ENCODE results near the gene DAND5. TPM values are rescaled to one million over a fixed set of nuclear protein-coding genes. Genes with fewer than 3 reads are reported as not detected.

DAND5 gene
- total RNA-seq, 1 donor from 2014 or later = not detected

GRCh38 chr19:12953138-12953798 is 16.1 kb upstream of the DAND5 start:
- H3K9me3 Mint-ChIP-seq (ENCODE audit: unreplicated experiment) = no peaks in the 10 kb centered on the region
- no peaks in the 10 kb centered on the region for H3K9me3 ChIP-seq (ENCODE audit: insufficient read depth, low read depth, low read length)
- H3K27me3 ChIP-seq (ENCODE audit: insufficient read depth, low read length) = no peaks in the 10 kb centered on the region
- H3K4me3 ChIP-seq (ENCODE audit: insufficient read depth, low read depth, low read length) = no peak overlapping the region
- peak overlapping the region; percentile 41 for H3K27ac Mint-ChIP-seq (ENCODE audit: unreplicated experiment)
- peak overlapping the region; percentile 95 for H3K27ac ChIP-seq (ENCODE audit: low read depth, low read length)
- H4K20me1 ChIP-seq (ENCODE audit: insufficient read depth, low read length) = peaks cover 20% of the 10 kb centered on the region
- H3K27me3 Mint-ChIP-seq (ENCODE audit: low read depth, unreplicated experiment) = no peaks in the 10 kb centered on the region
- no peak overlapping the region for H3K4me3 Mint-ChIP-seq (ENCODE audit: unreplicated experiment)
- H3K36me3 ChIP-seq (ENCODE audit: insufficient read depth, low read length) = peaks cover 25% of the 10 kb centered on the region
- H2AFZ ChIP-seq (ENCODE audit: low read depth, low read length) = no peak overlapping the region
- H3K36me3 Mint-ChIP-seq (ENCODE audit: low read depth, unreplicated experiment) = peaks cover 8% of the 10 kb centered on the region
- DNase-seq (ENCODE audit: low read depth) (no peak), FAIRE-seq (no peak)
- H3K4me1 ChIP-seq (ENCODE audit: insufficient read depth, low read length) = peaks cover 29% of the 10 kb centered on the region
- H3K4me2 ChIP-seq (ENCODE audit: low read length) = peak overlapping the region; percentile 71
- peaks cover 67% of the 10 kb centered on the region for H3K79me2 ChIP-seq (ENCODE audit: insufficient read depth, low read length)
- peaks cover 16% of the 10 kb centered on the region for H3K4me1 Mint-ChIP-seq (ENCODE audit: low read depth, unreplicated experiment)
- H3K9ac ChIP-seq (ENCODE audit: low read length) = peak overlapping the region; percentile 74
- TF ChIP-seq CTCF (IDR thresholded peaks at IDR 0.05; ENCODE audit: insufficient read depth, low read depth, low read length) (no peak), EZH2 (IDR thresholded peaks at IDR 0.05; ENCODE audit: insufficient read depth, low read length) (no peak)

- no peak for DNase-seq (ENCODE audit: low read depth)
- peaks cover 16% of the 10 kb centered on the region for H3K4me1 Mint-ChIP-seq (ENCODE audit: low read depth, unreplicated experiment)
- peak overlapping the region; percentile 71 for H3K4me2 ChIP-seq (ENCODE audit: low read length)
Observed at GRCh38 chr19:12953799-12954611, 15.4 kb upstream of the DAND5 start.

More at GRCh38 chr19:12953799-12954611, 15.4 kb upstream of the DAND5 start:
- peaks cover 5% of the 10 kb centered on the region for H3K36me3 Mint-ChIP-seq (ENCODE audit: low read depth, unreplicated experiment)
- H3K27ac Mint-ChIP-seq (ENCODE audit: unreplicated experiment) = no peak overlapping the region
- Histone ChIP-seq H3K27ac (ENCODE audit: low read depth, low read length) (peak overlapping the region; percentile 95), H3K4me3 (ENCODE audit: insufficient read depth, low read depth, low read length) (no peak overlapping the region), H4K20me1 (ENCODE audit: insufficient read depth, low read length) (peaks cover 20% of the 10 kb centered on the region), H3K36me3 (ENCODE audit: insufficient read depth, low read length) (peaks cover 20% of the 10 kb centered on the region), H3K27me3 (ENCODE audit: insufficient read depth, low read length) (no peaks in the 10 kb centered on the region), H2AFZ (ENCODE audit: low read depth, low read length) (no peak overlapping the region), H3K9ac (ENCODE audit: low read length) (peak overlapping the region; percentile 74), H3K4me1 (ENCODE audit: insufficient read depth, low read length) (peaks cover 29% of the 10 kb centered on the region), H3K9me3 (ENCODE audit: insufficient read depth, low read depth, low read length) (no peaks in the 10 kb centered on the region), H3K79me2 (ENCODE audit: insufficient read depth, low read length) (peaks cover 60% of the 10 kb centered on the region)
- no peak for FAIRE-seq
- TF ChIP-seq EZH2 (IDR thresholded peaks at IDR 0.05; ENCODE audit: insufficient read depth, low read length) (no peak), CTCF (IDR thresholded peaks at IDR 0.05; ENCODE audit: insufficient read depth, low read depth, low read length) (no peak)
- no peaks in the 10 kb centered on the region for H3K27me3 Mint-ChIP-seq (ENCODE audit: low read depth, unreplicated experiment)
- H3K4me3 Mint-ChIP-seq (ENCODE audit: unreplicated experiment) = peak overlapping the region; percentile 69
- no peaks in the 10 kb centered on the region for H3K9me3 Mint-ChIP-seq (ENCODE audit: unreplicated experiment)

Data from astrocyte (in vitro differentiated cells and primary cell).